HG03469 (cell line): ENCODE data around the gene GPR161.
A peak's percentile ranks its signal among the peaks of the same experiment; 100 is the strongest.
"Not testable (repeated sequence)": the region's sequence is repeated elsewhere in the genome, so short reads cannot be mapped to it uniquely, and the experiment has no call there.

ENCODE experiments used
- ATAC-seq: cut with Tn5 transposase; IDR thresholded peaks from one replicate; pipeline ENCODE4 v1.9.1; 2021; ENCODE audit warnings: mild to moderate bottlenecking, moderate library complexity, moderate number of reproducible peaks; ENCODE audit not compliant: unreplicated experiment

GPR161 gene

GRCh38 chr1:168136709-168137514 lies at the start of gene GPR161:
Gene GPR161 (minus strand): TSS chr1:168136930. CDS start chr1:168104850, 32,080 bp downstream.
- ATAC-seq: no peak

GRCh38 chr1:168181063-168181720 lies 44.5 kb upstream of the GPR161 start:
- not testable (repeated sequence) for ATAC-seq

GRCh38 chr1:168180148-168180524 lies 43.4 kb upstream of the GPR161 start:
- no peak for ATAC-seq

- ATAC-seq: no peak
These were observed 42.9 kb upstream of the GPR161 start for GRCh38 chr1:168179438-168180147.

- ATAC-seq: peak; percentile 73
These were observed 42.1 kb upstream of the GPR161 start, which contains the start of gene TIPRL for GRCh38 chr1:168178638-168179437. Gene TIPRL (plus strand): TSS chr1:168178962. CDS start chr1:168179078, 116 bp downstream.

GRCh38 chr1:168178227-168178637 lies 41.5 kb upstream of the GPR161 start:
- ATAC-seq: no peak

GRCh38 chr1:168172250-168172915 lies 35.7 kb upstream of the GPR161 start:
- no peak for ATAC-seq

GRCh38 chr1:168170564-168171508 lies 34.1 kb upstream of the GPR161 start:
- ATAC-seq: no peak

- ATAC-seq: no peak
These were observed 31.1 kb upstream of the GPR161 start for GRCh38 chr1:168167806-168168205.

- no peak for ATAC-seq
These were observed 28.0 kb upstream of the GPR161 start for GRCh38 chr1:168164771-168165170.

GRCh38 chr1:168163670-168164069 lies 26.9 kb upstream of the GPR161 start:
- no peak for ATAC-seq

- ATAC-seq: no peak
These were observed 24.7 kb upstream of the GPR161 start for GRCh38 chr1:168161459-168161858.

- no peak for ATAC-seq
These were observed 23.2 kb upstream of the GPR161 start for GRCh38 chr1:168159979-168160378.

GRCh38 chr1:168159251-168159650 lies 22.5 kb upstream of the GPR161 start:
- no peak for ATAC-seq

GRCh38 chr1:168157638-168158037 lies 20.9 kb upstream of the GPR161 start:
- no peak for ATAC-seq

- ATAC-seq: no peak
These were observed 19.2 kb upstream of the GPR161 start for GRCh38 chr1:168155910-168156309.

- ATAC-seq: not testable (repeated sequence)
These were observed 18.0 kb upstream of the GPR161 start for GRCh38 chr1:168154707-168155106.

- ATAC-seq: no peak
These were observed 15.2 kb upstream of the GPR161 start for GRCh38 chr1:168151935-168152334.

GRCh38 chr1:168150283-168150682 lies 13.6 kb upstream of the GPR161 start:
- ATAC-seq: no peak
